ENCODE data around the gene PLSCR5.

The PLSCR5 gene

GRCh38 chr3:146561879-146562278 lies 43.3 kb downstream of the PLSCR5 start:
- Histone ChIP-seq H3K9me3 (ENCODE audit: control insufficient read depth, insufficient read depth, low read length) (peaks cover 9% of the 10 kb centered on the region), H3K4me1 (ENCODE audit: insufficient read depth, low read length) (no peaks in the 10 kb centered on the region)

GRCh38 chr3:146561463-146561862 lies 43.7 kb downstream of the PLSCR5 start:
- H3K4me1 ChIP-seq (ENCODE audit: insufficient read depth, low read length): no peaks in the 10 kb centered on the region
- H3K9ac ChIP-seq (ENCODE audit: low read depth, low read length): no peak overlapping the region
- H3K9me3 ChIP-seq (ENCODE audit: control insufficient read depth, insufficient read depth, low read length): peaks cover 11% of the 10 kb centered on the region
- no peaks in the 10 kb centered on the region for H3K36me3 ChIP-seq (ENCODE audit: insufficient read depth, low read length)

More at GRCh38 chr3:146561879-146562278, 43.3 kb downstream of the PLSCR5 start:
- H3K9ac ChIP-seq (ENCODE audit: low read depth, low read length): no peak overlapping the region
- no peaks in the 10 kb centered on the region for H3K36me3 ChIP-seq (ENCODE audit: insufficient read depth, low read length)

- Histone ChIP-seq H3K9me3 (ENCODE audit: control insufficient read depth, insufficient read depth, low read length) (peaks cover 14% of the 10 kb centered on the region), H3K4me1 (ENCODE audit: insufficient read depth, low read length) (no peaks in the 10 kb centered on the region), H3K36me3 (ENCODE audit: insufficient read depth, low read length) (no peaks in the 10 kb centered on the region), H3K9ac (ENCODE audit: low read depth, low read length) (no peak overlapping the region)
These were observed 44.5 kb downstream of the PLSCR5 start for GRCh38 chr3:146560678-146561077.

- no peaks in the 10 kb centered on the region for H3K4me1 ChIP-seq (ENCODE audit: insufficient read depth, low read length)
- H3K9me3 ChIP-seq (ENCODE audit: control insufficient read depth, insufficient read depth, low read length): peaks cover 14% of the 10 kb centered on the region
- H3K36me3 ChIP-seq (ENCODE audit: insufficient read depth, low read length): no peaks in the 10 kb centered on the region
These were observed 45.8 kb downstream of the PLSCR5 start for GRCh38 chr3:146559388-146559787.

GRCh38 chr3:146558781-146559180 lies 46.4 kb downstream of the PLSCR5 start:
- no peaks in the 10 kb centered on the region for H3K36me3 ChIP-seq (ENCODE audit: insufficient read depth, low read length)
- no peak overlapping the region for H3K9ac ChIP-seq (ENCODE audit: low read depth, low read length)
- H3K9me3 ChIP-seq (ENCODE audit: control insufficient read depth, insufficient read depth, low read length): peaks cover 14% of the 10 kb centered on the region
- H3K4me1 ChIP-seq (ENCODE audit: insufficient read depth, low read length): no peaks in the 10 kb centered on the region

More at GRCh38 chr3:146559388-146559787, 45.8 kb downstream of the PLSCR5 start:
- no peak overlapping the region for H3K9ac ChIP-seq (ENCODE audit: low read depth, low read length)

GRCh38 chr3:146557745-146558144 lies 47.4 kb downstream of the PLSCR5 start:
- Histone ChIP-seq H3K36me3 (ENCODE audit: insufficient read depth, low read length) (no peaks in the 10 kb centered on the region), H3K4me1 (ENCODE audit: insufficient read depth, low read length) (no peaks in the 10 kb centered on the region), H3K9me3 (ENCODE audit: control insufficient read depth, insufficient read depth, low read length) (peaks cover 14% of the 10 kb centered on the region), H3K9ac (ENCODE audit: low read depth, low read length) (no peak overlapping the region)

- Histone ChIP-seq H3K9me3 (ENCODE audit: control insufficient read depth, insufficient read depth, low read length) (peaks cover 11% of the 10 kb centered on the region), H3K36me3 (ENCODE audit: insufficient read depth, low read length) (no peaks in the 10 kb centered on the region), H3K9ac (ENCODE audit: low read depth, low read length) (no peak overlapping the region), H3K4me1 (ENCODE audit: insufficient read depth, low read length) (peaks cover 9% of the 10 kb centered on the region; the same call in 1 of the 2 replicates)
These were observed 49.8 kb downstream of the PLSCR5 start for GRCh38 chr3:146555311-146555710.

GRCh38 chr3:146554151-146554760 lies 50.9 kb downstream of the PLSCR5 start:
- peaks cover 12% of the 10 kb centered on the region; the same call in 1 of the 2 replicates for H3K4me1 ChIP-seq (ENCODE audit: insufficient read depth, low read length)
- peaks cover 11% of the 10 kb centered on the region for H3K9me3 ChIP-seq (ENCODE audit: control insufficient read depth, insufficient read depth, low read length)
- H3K9ac ChIP-seq (ENCODE audit: low read depth, low read length): no peak overlapping the region
- H3K36me3 ChIP-seq (ENCODE audit: insufficient read depth, low read length): no peaks in the 10 kb centered on the region

GRCh38 chr3:146550743-146551510 lies 54.2 kb downstream of the PLSCR5 start:
- no peak overlapping the region for H3K9ac ChIP-seq (ENCODE audit: low read depth, low read length)
- no peaks in the 10 kb centered on the region for H3K9me3 ChIP-seq (ENCODE audit: control insufficient read depth, insufficient read depth, low read length)
- H3K36me3 ChIP-seq (ENCODE audit: insufficient read depth, low read length): no peaks in the 10 kb centered on the region
- H3K4me1 ChIP-seq (ENCODE audit: insufficient read depth, low read length): peaks cover 12% of the 10 kb centered on the region; the same call in 1 of the 2 replicates

GRCh38 chr3:146550070-146550615 lies 55.0 kb downstream of the PLSCR5 start:
- H3K4me1 ChIP-seq (ENCODE audit: insufficient read depth, low read length): peaks cover 12% of the 10 kb centered on the region; the same call in 1 of the 2 replicates
- H3K36me3 ChIP-seq (ENCODE audit: insufficient read depth, low read length): no peaks in the 10 kb centered on the region
- H3K9me3 ChIP-seq (ENCODE audit: control insufficient read depth, insufficient read depth, low read length): no peaks in the 10 kb centered on the region
- no peak overlapping the region for H3K9ac ChIP-seq (ENCODE audit: low read depth, low read length)

- Histone ChIP-seq H3K4me1 (ENCODE audit: insufficient read depth, low read length) (peaks cover 12% of the 10 kb centered on the region; the same call in 1 of the 2 replicates), H3K9ac (ENCODE audit: low read depth, low read length) (no peak overlapping the region), H3K36me3 (ENCODE audit: insufficient read depth, low read length) (no peaks in the 10 kb centered on the region), H3K9me3 (ENCODE audit: control insufficient read depth, insufficient read depth, low read length) (no peaks in the 10 kb centered on the region)
These were observed 57.8 kb downstream of the PLSCR5 start for GRCh38 chr3:146547235-146547835.

GRCh38 chr3:146546366-146546965 lies 58.7 kb downstream of the PLSCR5 start:
- Histone ChIP-seq H3K36me3 (ENCODE audit: insufficient read depth, low read length) (no peaks in the 10 kb centered on the region), H3K9me3 (ENCODE audit: control insufficient read depth, insufficient read depth, low read length) (no peaks in the 10 kb centered on the region), H3K9ac (ENCODE audit: low read depth, low read length) (no peak overlapping the region), H3K4me1 (ENCODE audit: insufficient read depth, low read length) (peaks cover 12% of the 10 kb centered on the region; the same call in 1 of the 2 replicates)

GRCh38 chr3:146544929-146545528 lies 60.1 kb downstream of the PLSCR5 start:
- H3K9ac ChIP-seq (ENCODE audit: low read depth, low read length): peak overlapping the region; percentile 69; the same call in 1 of the 2 replicates
- peaks cover 3% of the 10 kb centered on the region; the same call in 1 of the 2 replicates for H3K4me1 ChIP-seq (ENCODE audit: insufficient read depth, low read length)
- H3K9me3 ChIP-seq (ENCODE audit: control insufficient read depth, insufficient read depth, low read length): no peaks in the 10 kb centered on the region
- H3K36me3 ChIP-seq (ENCODE audit: insufficient read depth, low read length): no peaks in the 10 kb centered on the region

Measured in ES-I3 (cell line).